T-cell (primary cell): ENCODE data around the gene FAM136A. TPM values are rescaled to one million over a fixed set of nuclear protein-coding genes. Genes with fewer than 3 reads are reported as not detected.

ENCODE experiments used
- ATAC-seq, 4 experiments: fragments of 200-7000 bp in 3 of 4; fragments of 150-1000 bp in 1 of 4; cut with Tn5 transposase; replicated peaks in 1 of 4; 1 replicate in 3 of 4; 2 replicates in 1 of 4; pipeline ENCODE4 v1.10.0; 2021; ENCODE audit warnings: moderate library complexity in 3 of 4, mild to moderate bottlenecking in 2 of 4, moderate number of reproducible peaks in 1 of 4
- CTCF ChIA-PET, 2 donors: fragments of 300-600 bp; sonication (Branson Sonifier 250); formaldehyde crosslinking; loops; one replicate each; lab custom pipeline; 2022; ENCODE audit warnings: antibody characterized with exemption in 2 of 2; lab: Charles Lee
- POLR2A ChIA-PET, 2 donors: fragments of 300-600 bp; sonication (Branson Sonifier 250); formaldehyde crosslinking; loops; one replicate each; lab custom pipeline; 2022; ENCODE audit warnings: antibody characterized with exemption in 2 of 2; lab: Charles Lee
- DNase-seq, 35 experiments: peaks; one replicate each; pipeline versions ENCODE4 v3.0.0 to v3.0.0-alpha.2; 2013 to 2023
- H3K27ac ChIP-seq: one replicate; pipeline ENCODE4 v1.5.1; 2013; ENCODE audit warnings: low read length
- H3K27me3 ChIP-seq, 2 experiments: replicated peaks in 1 of 2; 1 replicate in 1 of 2; 2 replicates in 1 of 2; pipeline versions ENCODE4 v1.6.1 to v1.7.0; 2013; ENCODE audit warnings: low read length in 1 of 2, mixed read lengths in 1 of 2; ENCODE audit not compliant: control insufficient read depth in 2 of 2, insufficient read depth in 2 of 2; ENCODE audit errors: extremely low read depth in 1 of 2
- H3K36me3 ChIP-seq, 2 donors: 1 replicate in 1 of 2; 2 replicates in 1 of 2; pipeline versions ENCODE4 v1.6.1 to v1.7.0; 2013; ENCODE audit warnings: low read length in 1 of 2; ENCODE audit not compliant: control insufficient read depth in 2 of 2, insufficient read depth in 1 of 2; ENCODE audit errors: extremely low read depth in 1 of 2
- H3K4me1 ChIP-seq, 2 experiments: 1 replicate in 1 of 2; 2 replicates in 1 of 2; pipeline versions ENCODE4 v1.6.1 to v1.7.0; 2013; ENCODE audit warnings: low read length in 2 of 2, mixed read lengths in 1 of 2; ENCODE audit not compliant: insufficient read depth in 2 of 2, control insufficient read depth in 1 of 2; ENCODE audit errors: extremely low read depth in 1 of 2
- H3K4me3 ChIP-seq, 2 donors: 1 replicate in 1 of 2; 2 replicates in 1 of 2; pipeline versions ENCODE4 v1.5.1 to v1.7.0; 2013; ENCODE audit warnings: mild to moderate bottlenecking in 2 of 2, low read length in 1 of 2, moderate library complexity in 1 of 2; ENCODE audit not compliant: control insufficient read depth in 1 of 2; ENCODE audit errors: extremely low read depth in 1 of 2
- H3K9me3 ChIP-seq: 2 replicates; pipeline ENCODE4 v1.7.0; 2013
- H3K27ac Mint-ChIP-seq, 2 donors: one replicate each; pipeline ENCODE4 v1.8.0; 2020 to 2021; ENCODE audit warnings: mild to moderate bottlenecking in 2 of 2, mixed read lengths in 2 of 2
- H3K27me3 Mint-ChIP-seq, 2 donors: one replicate each; pipeline ENCODE4 v1.8.0; 2021 to 2022; ENCODE audit warnings: mixed read lengths in 2 of 2
- H3K36me3 Mint-ChIP-seq: one replicate; pipeline ENCODE4 v1.8.0; 2021; ENCODE audit warnings: mixed read lengths
- H3K4me1 Mint-ChIP-seq, 3 donors: one replicate each; pipeline ENCODE4 v1.8.0; 2020 to 2022; ENCODE audit warnings: mixed read lengths in 3 of 3, mild to moderate bottlenecking in 1 of 3
- H3K4me3 Mint-ChIP-seq, 3 donors: one replicate each; pipeline ENCODE4 v1.8.0; 2020 to 2022; ENCODE audit warnings: mild to moderate bottlenecking in 3 of 3, mixed read lengths in 3 of 3, moderate library complexity in 3 of 3
- H3K9me3 Mint-ChIP-seq, 3 donors: one replicate each; pipeline ENCODE4 v1.8.0; 2020 to 2022; ENCODE audit warnings: mixed read lengths in 3 of 3
- WGBS: methylation state at CpG from one replicate; pipeline ENCODE4 v1.1.5; 2013; ENCODE audit warnings: missing lambda C conversion rate; ENCODE audit not compliant: insufficient coverage; 5-methylcytosine and 5-hydroxymethylcytosine counted together
- total RNA-seq, 35 experiments: library from RNA in 6 of 35; stranded (reverse) in 6 of 35; fragments of 120-200 nt in 1 of 35; gene quantifications; one replicate each; pipeline versions ENCODE4 v1.2.1 to v1.2.4 and lab custom pipeline; 2013 to 2026

Gene FAM136A
- total RNA-seq, 5 donors from 2014 or later (not counting 1 experiment from before 2014, with no cell fraction given): 24.4 to 34.7 (median 29.7) TPM

DNA sequence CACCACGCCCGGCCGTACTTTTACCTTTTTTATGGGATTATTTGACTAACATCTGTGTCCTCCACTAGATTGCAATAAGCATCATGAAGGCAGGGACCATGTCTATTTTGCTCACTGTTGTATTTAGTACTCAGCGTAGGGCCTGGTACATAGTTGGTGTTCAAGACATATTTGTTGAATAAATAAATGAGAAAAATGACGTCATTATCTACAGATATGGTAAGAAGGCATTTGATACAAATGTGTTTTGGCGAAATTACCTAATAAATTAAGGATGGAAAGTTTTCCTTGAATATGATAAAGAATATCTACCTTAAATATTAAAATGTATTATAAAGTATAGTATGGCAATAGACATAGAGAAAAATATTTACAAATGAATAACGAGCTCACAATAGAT, 24.0 kb upstream of the FAM136A start:
- ChIA-PET CTCF (interaction anchor here (0.5 to 0.7 kb wide), 2 partner anchors 24 to 34 kb away, joined by 3 read pairs; partner anchors contain the start of gene FAM136A (in 1 of the 2)), POLR2A (interaction anchor here in 1 of 2 donors (0.9 kb wide), 1 partner anchor 578 kb away, joined by 3 read pairs; no protein-coding TSS in a partner anchor)
- WGBS: 95% methylated on average over 3 of the region's 7 CpGs
- H3K36me3 Mint-ChIP-seq: no peaks in the 10 kb centered on the region
- no peaks in the 10 kb centered on the region for H3K9me3 Mint-ChIP-seq
- H3K27me3 Mint-ChIP-seq: peaks cover 0 to 9% of the 10 kb centered on the region in 2 donors
- H3K4me3 Mint-ChIP-seq: no peak overlapping the region
- ATAC-seq: no peak
- H3K36me3 ChIP-seq: no peaks in the 10 kb centered on the region
- H3K4me1 Mint-ChIP-seq: no peaks in the 10 kb centered on the region
- no peak overlapping the region for H3K27ac ChIP-seq
- H3K4me3 ChIP-seq: no peak overlapping the region
- H3K27me3 ChIP-seq: peaks cover 0 to 10% of the 10 kb centered on the region in 2 experiments
- H3K4me1 ChIP-seq: no peaks in the 10 kb centered on the region
- H3K9me3 ChIP-seq: no peaks in the 10 kb centered on the region
- no peak for DNase-seq
- no peak overlapping the region for H3K27ac Mint-ChIP-seq

DNA sequence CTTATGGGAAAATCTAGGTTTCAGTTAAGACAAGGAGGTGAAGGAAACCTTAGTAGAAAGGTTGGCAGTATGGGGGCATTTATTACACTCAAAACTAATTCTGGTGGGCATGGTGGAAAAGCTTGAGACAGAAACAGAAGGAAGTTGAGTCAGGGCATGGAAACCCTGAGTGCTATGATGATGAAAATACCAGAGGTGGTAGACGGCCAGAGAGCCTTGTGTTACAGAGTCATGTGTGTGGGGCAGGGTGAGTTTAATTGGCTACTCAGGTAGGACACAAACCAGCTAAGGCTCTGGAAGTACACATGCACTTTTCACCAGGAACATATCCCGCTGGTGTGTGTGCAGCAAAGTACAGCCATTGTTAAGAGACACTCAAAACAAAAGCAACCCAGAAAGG, 20.7 kb upstream of the FAM136A start:
- Histone ChIP-seq H3K4me1 (no peaks in the 10 kb centered on the region), H3K36me3 (no peaks in the 10 kb centered on the region), H3K9me3 (no peaks in the 10 kb centered on the region), H3K27ac (no peak overlapping the region), H3K4me3 (no peak overlapping the region), H3K27me3 (peaks cover 0 to 13% of the 10 kb centered on the region in 2 experiments)
- WGBS: 45% methylated on average over 2 of the region's 2 CpGs
- H3K27me3 Mint-ChIP-seq: peaks cover 4 to 9% of the 10 kb centered on the region in 2 donors
- ATAC-seq (no peak), DNase-seq (no peak)
- POLR2A ChIA-PET: no interaction called here
- H3K36me3 Mint-ChIP-seq: no peaks in the 10 kb centered on the region
- no peaks in the 10 kb centered on the region for H3K9me3 Mint-ChIP-seq
- H3K27ac Mint-ChIP-seq: no peak overlapping the region
- H3K4me3 Mint-ChIP-seq: no peak overlapping the region
- CTCF ChIA-PET: interaction anchor here in 1 of 2 donors (0.6 to 0.7 kb wide), 2 partner anchors 629 to 1995 kb away, joined by 3 read pairs; no protein-coding TSS in a partner anchor
- no peaks in the 10 kb centered on the region for H3K4me1 Mint-ChIP-seq

DNA sequence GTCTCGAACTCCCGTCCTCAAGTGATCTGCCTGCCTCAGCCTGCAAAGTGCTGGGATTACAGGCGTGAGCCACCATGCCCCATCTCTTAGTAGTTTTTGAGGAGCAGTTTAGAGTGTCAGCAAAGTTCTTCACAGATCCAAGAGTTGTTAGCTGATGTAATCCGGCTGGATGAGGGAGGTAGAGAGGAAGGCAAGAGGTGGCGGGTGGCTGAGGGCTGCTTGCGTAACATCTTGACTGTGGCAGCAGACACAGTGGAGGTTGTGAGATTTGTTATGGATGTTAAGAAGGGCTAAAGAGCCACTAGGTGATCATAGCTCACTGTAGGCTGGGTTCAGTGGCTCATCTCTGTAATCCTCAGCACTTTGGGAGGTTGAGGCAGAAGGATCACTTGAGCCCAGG, 19.5 kb upstream of the FAM136A start:
- no peak for ATAC-seq
- H3K4me3 ChIP-seq: no peak overlapping the region
- WGBS: 96% methylated on average over 6 of the region's 6 CpGs
- no peaks in the 10 kb centered on the region for H3K4me1 ChIP-seq
- ChIA-PET CTCF (interaction anchor here in 1 of 2 donors (0.7 kb wide), 1 partner anchor 296 kb away, joined by 6 read pairs; no protein-coding TSS in a partner anchor), POLR2A (no interaction called here)
- Mint-ChIP-seq H3K27ac (no peak overlapping the region), H3K9me3 (no peaks in the 10 kb centered on the region), H3K36me3 (no peaks in the 10 kb centered on the region), H3K27me3 (peaks cover 4 to 9% of the 10 kb centered on the region in 2 donors), H3K4me1 (no peaks in the 10 kb centered on the region), H3K4me3 (no peak overlapping the region)
- H3K36me3 ChIP-seq: no peaks in the 10 kb centered on the region
- DNase-seq: no peak
- H3K27ac ChIP-seq: no peak overlapping the region
- H3K27me3 ChIP-seq: peaks cover 0 to 13% of the 10 kb centered on the region in 2 experiments
- no peaks in the 10 kb centered on the region for H3K9me3 ChIP-seq

DNA sequence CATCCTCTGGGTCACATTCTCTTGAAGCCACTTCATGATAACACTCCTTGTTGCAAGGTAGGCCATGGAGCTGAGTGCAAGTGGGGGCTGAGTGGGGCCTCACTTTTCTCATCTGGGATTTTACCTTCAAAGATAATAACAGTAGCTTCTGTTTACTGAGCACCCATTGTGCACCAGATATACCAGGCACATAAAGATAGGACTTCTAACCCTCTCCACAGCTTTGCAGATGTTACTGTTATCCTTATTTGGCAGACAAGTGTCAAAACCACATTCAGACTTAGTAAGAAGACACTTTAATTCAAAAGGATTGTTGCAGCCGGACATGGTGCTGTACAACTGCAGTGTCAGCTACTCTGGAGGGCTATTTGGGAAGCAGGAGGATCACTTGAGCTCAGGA, 12.8 kb upstream of the FAM136A start:
- Mint-ChIP-seq H3K4me1 (no peaks in the 10 kb centered on the region), H3K27me3 (peaks cover 5% of the 10 kb centered on the region in 2 donors), H3K27ac (no peak overlapping the region), H3K4me3 (no peak overlapping the region), H3K9me3 (no peaks in the 10 kb centered on the region), H3K36me3 (no peaks in the 10 kb centered on the region)
- no peak for DNase-seq
- ChIA-PET POLR2A (interaction anchor here in 1 of 2 donors (0.5 kb wide), 1 partner anchor 43 kb away, joined by 5 read pairs; no protein-coding TSS in a partner anchor), CTCF (no interaction called here)
- Histone ChIP-seq H3K27ac (no peak overlapping the region), H3K36me3 (no peaks in the 10 kb centered on the region), H3K4me3 (no peak overlapping the region), H3K9me3 (no peaks in the 10 kb centered on the region), H3K4me1 (no peaks in the 10 kb centered on the region), H3K27me3 (peaks cover 0 to 14% of the 10 kb centered on the region in 2 experiments)
- no peak for ATAC-seq
- no CpG with 5 or more reads among the region's 1 CpG for WGBS

DNA sequence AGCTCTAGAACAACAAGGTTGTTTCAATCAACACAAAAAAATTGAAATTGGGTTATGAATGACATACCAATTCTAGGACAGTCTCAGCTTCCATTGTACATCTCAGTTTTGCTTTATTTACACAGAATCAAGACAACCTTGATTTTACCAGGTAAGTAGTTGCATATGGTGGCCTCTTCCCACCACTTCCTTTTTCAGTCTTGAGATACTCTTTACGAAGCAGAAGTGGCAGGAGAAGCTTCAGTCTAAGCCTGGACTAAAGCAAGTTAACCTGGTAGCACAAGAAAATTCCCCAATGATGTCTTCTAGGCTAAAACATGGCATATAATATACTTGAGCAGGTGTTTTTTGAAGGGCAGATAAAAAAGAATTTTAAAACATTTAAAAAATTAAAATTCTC, 10.7 kb upstream of the FAM136A start:
- no CpG with 5 or more reads among the region's 1 CpG for WGBS
- Mint-ChIP-seq H3K27ac (no peak overlapping the region), H3K4me3 (no peak overlapping the region), H3K27me3 (peaks cover 4 to 6% of the 10 kb centered on the region in 2 donors), H3K9me3 (no peaks in the 10 kb centered on the region), H3K4me1 (no peaks in the 10 kb centered on the region), H3K36me3 (no peaks in the 10 kb centered on the region)
- Histone ChIP-seq H3K4me1 (no peaks in the 10 kb centered on the region), H3K4me3 (no peak overlapping the region), H3K27me3 (peaks cover 0 to 18% of the 10 kb centered on the region in 2 experiments), H3K9me3 (no peaks in the 10 kb centered on the region), H3K27ac (no peak overlapping the region), H3K36me3 (no peaks in the 10 kb centered on the region)
- no peak for DNase-seq
- ATAC-seq: no peak
- CTCF ChIA-PET: interaction anchor here in 1 of 2 donors (1.1 kb wide), 1 partner anchor 9 kb away, joined by 4 read pairs; no protein-coding TSS in a partner anchor
- POLR2A ChIA-PET: interaction anchor here in 1 of 2 donors (0.7 kb wide), 1 partner anchor 23 kb away, joined by 4 read pairs; no protein-coding TSS in a partner anchor

DNA sequence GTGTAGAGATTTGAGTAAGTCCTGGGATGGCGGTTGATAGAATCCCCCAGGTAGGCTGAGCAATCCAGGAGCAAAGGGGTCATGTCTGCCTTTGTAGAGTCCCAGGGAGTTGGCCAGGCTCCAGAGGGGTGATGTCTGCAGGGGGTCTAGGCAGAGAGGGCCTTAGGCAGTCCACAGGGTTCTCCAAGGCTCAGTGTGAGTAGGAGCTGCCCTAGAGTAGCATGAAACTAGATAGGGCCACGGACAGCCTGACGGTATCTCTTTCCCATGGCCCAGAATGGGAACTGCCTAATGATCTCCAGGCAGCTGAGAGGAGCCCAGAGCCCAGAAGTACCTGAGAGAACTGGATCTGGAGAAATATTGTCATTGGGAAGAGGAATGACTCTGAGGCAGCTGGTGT, 9.0 kb upstream of the FAM136A start:
- no peak overlapping the region for H3K27ac ChIP-seq
- no peaks in the 10 kb centered on the region for H3K36me3 Mint-ChIP-seq
- no peaks in the 10 kb centered on the region for H3K4me1 Mint-ChIP-seq
- no peak overlapping the region for H3K27ac Mint-ChIP-seq
- H3K9me3 Mint-ChIP-seq: no peaks in the 10 kb centered on the region
- no peaks in the 10 kb centered on the region for H3K9me3 ChIP-seq
- no peak overlapping the region for H3K4me3 ChIP-seq
- peaks cover 4 to 6% of the 10 kb centered on the region in 2 donors for H3K27me3 Mint-ChIP-seq
- H3K4me1 ChIP-seq: no peaks in the 10 kb centered on the region
- H3K27me3 ChIP-seq: peaks cover 0 to 19% of the 10 kb centered on the region in 2 experiments
- POLR2A ChIA-PET: no interaction called here
- no peak overlapping the region for H3K4me3 Mint-ChIP-seq
- CTCF ChIA-PET: interaction anchor here in 1 of 2 donors (1.1 kb wide), 1 partner anchor 8 kb away, joined by 3 read pairs; no protein-coding TSS in a partner anchor
- WGBS: 94% methylated on average over 3 of the region's 3 CpGs
- DNase-seq (no peak), ATAC-seq (no peak)
- H3K36me3 ChIP-seq: no peaks in the 10 kb centered on the region
